Measurements from ENCODE around the gene RNASEL. TPM values are rescaled to one million over a fixed set of nuclear protein-coding genes. Genes with fewer than 3 reads are reported as not detected.

Gene RNASEL
- polyA plus RNA-seq, 1 donor: 16.8 TPM

DNA sequence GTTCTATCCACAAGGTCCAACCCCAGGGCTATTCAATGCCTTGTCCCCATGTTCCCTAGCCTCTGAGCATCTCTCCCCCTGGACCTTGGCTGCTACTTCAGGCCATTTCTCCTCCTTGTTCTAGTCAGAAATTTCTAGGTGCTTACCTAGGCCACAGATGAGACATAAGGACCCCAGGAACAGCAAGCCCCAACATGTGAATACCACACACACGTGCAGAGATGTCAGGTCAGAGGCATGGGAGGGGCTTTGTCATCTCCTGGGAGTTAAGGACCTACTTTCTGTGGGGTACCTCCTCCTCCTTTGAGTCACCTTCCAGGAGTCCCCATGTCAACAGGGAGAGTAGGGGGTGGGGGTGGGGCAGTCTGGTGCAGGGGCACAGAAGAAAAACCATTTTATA is 22.3 kb upstream of the RNASEL start:
- no peaks in the 10 kb centered on the region for H3K36me3 ChIP-seq (ENCODE audit: control insufficient read depth, insufficient read depth, low read length)
- peaks cover 71% of the 10 kb centered on the region for H3K27me3 ChIP-seq (ENCODE audit: control insufficient read depth, insufficient read depth, low read length)
- no peak for DNase-seq
- H3K27ac ChIP-seq (ENCODE audit: low read length): no peak overlapping the region
- peaks cover 4% of the 10 kb centered on the region for H3K9me3 ChIP-seq (ENCODE audit: control insufficient read depth, low read depth, low read length)
- peaks cover 17% of the 10 kb centered on the region for H3K4me1 ChIP-seq (ENCODE audit: control insufficient read depth, insufficient read depth, low read length)
- no CpG with 5 or more reads among the region's 1 CpG for WGBS (ENCODE audit: insufficient coverage, low lambda C conversion rate)
- H3K4me3 ChIP-seq (ENCODE audit: low read length): no peak overlapping the region

DNA sequence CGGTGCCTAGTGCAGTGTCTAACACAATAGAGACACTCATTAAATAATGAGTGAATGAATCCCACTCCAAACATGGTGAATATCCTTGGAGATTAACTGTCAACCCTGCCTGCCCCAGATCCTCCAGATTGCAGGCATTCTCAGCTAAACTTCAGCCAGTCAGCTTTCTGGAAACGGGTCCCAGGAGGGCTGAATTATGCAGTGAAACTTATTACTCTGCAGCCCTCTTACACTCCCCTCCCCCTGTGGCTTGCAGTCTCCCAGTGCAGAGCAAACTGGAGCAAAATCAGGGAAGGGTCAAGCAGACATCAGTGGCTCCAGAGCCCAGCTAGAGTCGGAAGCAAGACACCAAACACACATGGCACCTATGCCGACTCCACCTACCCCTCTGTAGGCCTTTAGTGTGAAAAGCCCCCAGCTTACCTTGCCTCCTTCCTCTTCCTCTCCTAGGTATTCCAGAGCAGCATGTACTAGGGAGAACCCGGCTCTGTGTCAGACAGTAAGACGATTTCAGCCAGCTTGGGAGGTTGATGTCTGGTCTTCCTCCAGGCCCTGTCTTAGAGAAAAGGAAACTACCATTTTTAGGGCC is 21.6 kb upstream of the RNASEL start:
- DNase-seq: no peak
- no CpG with 5 or more reads among the region's 6 CpGs for WGBS (ENCODE audit: insufficient coverage, low lambda C conversion rate)
- no peak overlapping the region for H3K4me3 ChIP-seq (ENCODE audit: low read length)
- peaks cover 13% of the 10 kb centered on the region for H3K4me1 ChIP-seq (ENCODE audit: control insufficient read depth, insufficient read depth, low read length)
- peaks cover 66% of the 10 kb centered on the region for H3K27me3 ChIP-seq (ENCODE audit: control insufficient read depth, insufficient read depth, low read length)
- H3K36me3 ChIP-seq (ENCODE audit: control insufficient read depth, insufficient read depth, low read length): no peaks in the 10 kb centered on the region
- H3K27ac ChIP-seq (ENCODE audit: low read length): no peak overlapping the region
- peaks cover 4% of the 10 kb centered on the region for H3K9me3 ChIP-seq (ENCODE audit: control insufficient read depth, low read depth, low read length)

DNA sequence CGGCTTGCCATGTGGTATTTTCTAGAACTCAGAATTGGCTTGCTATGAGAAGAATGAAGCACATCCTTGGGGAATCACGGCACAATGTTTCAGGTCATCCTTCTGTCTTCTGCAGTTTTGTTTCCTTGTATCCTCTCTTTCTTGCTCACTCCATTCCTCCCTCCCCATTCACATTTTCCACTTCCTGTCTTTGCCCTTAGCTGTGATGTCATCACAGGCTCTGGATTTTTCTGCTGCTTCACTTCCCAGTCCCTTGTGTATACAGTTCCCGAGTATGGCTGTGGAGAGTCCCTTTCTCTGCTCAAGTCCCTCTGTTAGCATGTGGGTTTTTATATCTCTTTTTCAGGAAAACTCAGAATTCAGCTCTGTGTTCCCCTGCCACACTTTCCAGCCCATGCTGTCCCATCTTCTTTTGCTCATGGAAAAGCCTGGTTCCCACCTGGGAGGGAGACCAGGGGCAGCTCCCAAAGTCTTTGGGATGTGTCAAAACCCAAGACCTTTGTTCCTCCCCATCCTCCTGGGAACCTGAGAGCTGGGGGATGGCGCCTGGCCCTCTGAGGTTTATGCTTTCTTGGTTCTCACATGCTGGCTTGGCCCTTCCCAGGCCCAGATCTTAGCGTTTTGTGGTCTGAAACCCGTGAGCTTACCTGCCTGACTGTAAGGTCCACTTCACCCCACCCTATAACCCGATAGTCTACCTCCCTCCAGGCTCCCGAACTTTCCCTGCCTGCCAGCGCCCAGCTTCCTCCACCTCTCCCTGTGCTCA is 20.0 kb upstream of the RNASEL start:
- Histone ChIP-seq H3K9me3 (ENCODE audit: control insufficient read depth, low read depth, low read length) (no peaks in the 10 kb centered on the region), H3K36me3 (ENCODE audit: control insufficient read depth, insufficient read depth, low read length) (no peaks in the 10 kb centered on the region), H3K27me3 (ENCODE audit: control insufficient read depth, insufficient read depth, low read length) (peaks cover 59% of the 10 kb centered on the region), H3K4me3 (ENCODE audit: low read length) (no peak overlapping the region), H3K4me1 (ENCODE audit: control insufficient read depth, insufficient read depth, low read length) (peaks cover 7% of the 10 kb centered on the region), H3K27ac (ENCODE audit: low read length) (no peak overlapping the region)
- DNase-seq: peak in 1 of 2 donors; percentile 17
- 96% methylated on average over 4 of the region's 9 CpGs for WGBS (ENCODE audit: insufficient coverage, low lambda C conversion rate)

DNA sequence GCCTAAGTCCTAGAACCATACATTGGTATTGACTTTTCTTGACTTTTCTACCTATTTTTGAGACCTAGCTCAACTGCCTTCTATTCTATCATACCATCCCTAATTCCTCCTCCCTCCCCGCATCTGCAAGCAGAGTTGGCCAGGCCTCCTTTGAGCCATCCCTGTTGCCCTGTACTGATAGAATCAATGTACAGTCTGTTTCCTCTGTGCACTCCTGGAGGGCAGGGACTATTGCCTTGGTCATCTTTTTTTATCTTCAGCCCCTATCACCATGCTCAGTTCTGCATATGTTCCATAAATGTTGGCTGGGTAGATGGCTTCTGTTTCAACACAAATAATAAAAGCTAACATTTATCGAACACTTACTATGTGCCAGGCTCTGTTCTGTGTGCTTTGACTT is 19.2 kb upstream of the RNASEL start:
- H3K9me3 ChIP-seq (ENCODE audit: control insufficient read depth, low read depth, low read length): no peaks in the 10 kb centered on the region
- H3K4me1 ChIP-seq (ENCODE audit: control insufficient read depth, insufficient read depth, low read length): peaks cover 11% of the 10 kb centered on the region
- 100% methylated on average over 1 of the region's 2 CpGs for WGBS (ENCODE audit: insufficient coverage, low lambda C conversion rate)
- peaks cover 58% of the 10 kb centered on the region for H3K27me3 ChIP-seq (ENCODE audit: control insufficient read depth, insufficient read depth, low read length)
- H3K36me3 ChIP-seq (ENCODE audit: control insufficient read depth, insufficient read depth, low read length): no peaks in the 10 kb centered on the region
- DNase-seq: no peak
- no peak overlapping the region for H3K27ac ChIP-seq (ENCODE audit: low read length)
- no peak overlapping the region for H3K4me3 ChIP-seq (ENCODE audit: low read length)

DNA sequence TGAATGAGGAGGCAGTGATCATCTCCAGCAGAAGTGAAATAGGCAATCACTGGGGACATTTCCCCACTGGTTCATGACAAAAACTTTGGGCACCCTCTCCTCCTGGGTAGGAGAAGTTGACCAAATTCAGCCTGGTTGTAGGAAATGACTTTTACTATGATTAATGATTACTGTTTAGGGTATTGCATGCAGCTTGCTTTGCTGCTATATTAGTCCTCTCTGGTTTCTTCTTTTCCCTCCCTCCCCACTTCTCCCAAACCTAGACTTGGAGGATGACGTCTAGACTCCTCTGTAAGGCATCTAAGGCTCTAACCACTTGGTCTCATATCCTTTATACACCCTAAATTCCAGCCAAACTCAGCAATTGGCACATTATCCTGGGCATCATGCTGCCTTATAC is 18.5 kb upstream of the RNASEL start:
- H3K27ac ChIP-seq (ENCODE audit: low read length): no peak overlapping the region
- peaks cover 57% of the 10 kb centered on the region for H3K27me3 ChIP-seq (ENCODE audit: control insufficient read depth, insufficient read depth, low read length)
- no peaks in the 10 kb centered on the region for H3K36me3 ChIP-seq (ENCODE audit: control insufficient read depth, insufficient read depth, low read length)
- no peak overlapping the region for H3K4me3 ChIP-seq (ENCODE audit: low read length)
- H3K4me1 ChIP-seq (ENCODE audit: control insufficient read depth, insufficient read depth, low read length): peaks cover 11% of the 10 kb centered on the region
- 100% methylated on average over 1 of the region's 1 CpG for WGBS (ENCODE audit: insufficient coverage, low lambda C conversion rate)
- no peak for DNase-seq
- no peaks in the 10 kb centered on the region for H3K9me3 ChIP-seq (ENCODE audit: control insufficient read depth, low read depth, low read length)

DNA sequence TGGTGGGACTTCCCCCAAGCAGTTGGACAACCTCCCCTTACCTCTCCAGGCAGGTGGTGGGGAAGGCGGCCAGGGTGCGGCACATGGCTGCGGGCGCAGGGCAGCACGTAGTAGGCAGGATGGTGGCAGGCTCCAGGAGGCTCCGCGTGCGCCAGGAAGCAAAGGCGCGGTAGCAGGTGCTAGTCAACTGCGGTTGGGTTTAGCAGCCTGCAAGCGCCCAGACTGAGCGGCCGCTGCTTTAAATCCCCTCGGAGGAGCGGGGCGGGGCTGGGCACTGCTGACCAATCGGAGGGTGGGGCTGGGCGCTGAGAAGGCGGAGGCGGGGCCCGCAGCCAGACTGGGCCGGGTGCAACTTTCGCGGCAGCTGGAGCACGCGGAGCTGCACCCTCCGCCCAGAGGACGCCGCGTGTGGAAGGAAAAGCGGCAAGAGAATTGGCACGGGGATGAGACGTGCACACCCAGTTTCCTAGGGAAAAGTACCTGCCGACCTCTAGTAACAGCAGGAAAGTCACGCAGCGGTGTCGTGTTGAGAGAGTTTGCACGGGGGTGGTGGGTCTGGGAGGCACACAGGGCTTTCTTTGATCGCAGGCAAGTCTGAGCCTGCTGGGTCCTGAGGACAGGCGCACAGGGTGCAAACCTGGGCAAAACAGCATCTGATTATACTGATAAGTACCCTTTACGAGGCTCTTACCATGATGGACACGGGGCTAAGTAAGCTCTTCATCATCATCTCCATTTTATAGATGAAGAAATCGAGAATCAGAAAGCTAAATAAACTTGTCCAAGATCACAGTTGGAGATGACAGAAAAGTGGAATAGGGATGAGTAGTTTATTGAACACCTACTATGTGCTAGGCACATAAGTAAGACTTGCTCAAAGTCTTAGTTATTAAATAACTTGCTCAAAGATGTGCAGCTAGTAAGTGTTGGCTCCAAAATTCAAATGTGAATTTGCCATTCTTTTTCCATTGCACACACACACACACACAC is 15.4 kb upstream of the RNASEL start, which contains the start of gene RGS16:
Gene RGS16, minus strand, starts transcription at position 215 of the 990 bp plus-strand sequence. Its CDS starts 130 bp downstream, at position 85.
- H3K36me3 ChIP-seq (ENCODE audit: control insufficient read depth, insufficient read depth, low read length): no peaks in the 10 kb centered on the region
- peak; percentile 79 to 90 for DNase-seq
- no CpG with 5 or more reads among the region's 44 CpGs for WGBS (ENCODE audit: insufficient coverage, low lambda C conversion rate)
- H3K9me3 ChIP-seq (ENCODE audit: control insufficient read depth, low read depth, low read length): no peaks in the 10 kb centered on the region
- H3K27ac ChIP-seq (ENCODE audit: low read length): no peak within 1 kb of the TSS
- H3K4me1 ChIP-seq (ENCODE audit: control insufficient read depth, insufficient read depth, low read length): peaks cover 11% of the 10 kb centered on the region
- H3K27me3 ChIP-seq (ENCODE audit: control insufficient read depth, insufficient read depth, low read length): peaks cover 39% of the 10 kb centered on the region
- H3K4me3 ChIP-seq (ENCODE audit: low read length): peak within 1 kb of the TSS; percentile 36

DNA sequence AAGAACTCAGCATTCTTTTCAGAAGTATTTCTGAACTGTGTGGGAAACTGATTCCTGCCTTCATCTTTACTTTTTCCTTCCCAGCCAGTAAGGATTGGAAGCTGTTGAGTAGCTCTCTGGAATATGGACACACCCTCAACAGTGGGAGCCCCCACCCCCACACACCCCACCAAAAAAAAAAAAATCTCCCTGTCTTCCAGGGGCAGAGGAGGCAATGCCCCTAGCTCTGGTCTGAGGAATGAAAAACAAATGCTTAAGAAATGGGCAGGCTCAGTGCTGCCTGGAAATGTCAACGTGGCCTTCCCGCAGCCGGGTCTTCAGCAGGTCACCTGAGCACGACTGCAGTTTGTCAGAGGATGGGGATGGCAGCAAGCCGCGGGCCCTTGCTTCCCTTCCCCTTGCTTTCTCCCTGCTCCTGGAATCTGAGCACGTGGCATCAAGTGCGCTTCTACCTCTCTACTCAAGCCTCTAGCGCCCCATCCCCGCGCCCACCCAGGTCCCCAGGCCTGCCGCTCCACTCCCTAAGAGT is 14.7 kb upstream of the RNASEL start:
- no peak for DNase-seq

DNA sequence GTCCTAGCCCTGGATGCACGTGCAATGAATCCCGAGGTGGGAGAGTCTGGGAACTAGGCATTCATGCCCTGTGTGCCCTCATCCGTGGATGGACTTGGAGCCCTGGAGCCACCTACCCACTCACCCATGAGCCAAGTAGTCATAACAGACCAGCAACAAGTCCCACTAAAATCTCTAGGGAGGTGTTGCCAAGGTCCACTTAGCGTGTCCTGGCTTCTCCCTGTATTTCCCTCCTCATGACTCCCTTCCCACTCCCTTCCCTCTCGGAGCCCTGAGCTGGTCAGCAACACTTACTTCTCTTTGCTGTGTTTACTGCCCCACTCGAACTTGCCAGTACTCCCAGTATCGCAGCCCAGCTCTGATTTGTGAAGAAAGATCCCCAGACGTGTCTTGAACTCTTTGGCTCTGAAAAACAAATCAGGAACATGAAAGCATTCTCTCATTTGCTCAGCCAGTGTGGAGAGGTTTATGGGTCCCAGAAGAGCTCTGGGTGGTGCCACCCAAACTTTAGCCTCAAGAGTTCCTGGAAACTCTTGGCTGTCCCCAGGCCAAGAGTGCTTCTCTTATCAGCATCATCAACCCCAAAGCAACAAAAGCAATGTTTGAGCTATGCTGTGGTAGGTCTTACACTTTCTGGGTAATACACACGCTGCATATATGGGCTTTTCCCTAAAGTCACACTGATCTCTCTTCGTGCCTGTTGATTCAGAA is 14.0 kb upstream of the RNASEL start:
- peaks cover 11% of the 10 kb centered on the region for H3K4me1 ChIP-seq (ENCODE audit: control insufficient read depth, insufficient read depth, low read length)
- no peak for DNase-seq

More for the DNA sequence above, 14.7 kb upstream of the RNASEL start:
- H3K9me3 ChIP-seq (ENCODE audit: control insufficient read depth, low read depth, low read length): no peaks in the 10 kb centered on the region
- no peak overlapping the region for H3K27ac ChIP-seq (ENCODE audit: low read length)
- peaks cover 33% of the 10 kb centered on the region for H3K27me3 ChIP-seq (ENCODE audit: control insufficient read depth, insufficient read depth, low read length)
- no peaks in the 10 kb centered on the region for H3K36me3 ChIP-seq (ENCODE audit: control insufficient read depth, insufficient read depth, low read length)
- peaks cover 11% of the 10 kb centered on the region for H3K4me1 ChIP-seq (ENCODE audit: control insufficient read depth, insufficient read depth, low read length)
- WGBS (ENCODE audit: insufficient coverage, low lambda C conversion rate): no CpG with 5 or more reads among the region's 12 CpGs
- peak overlapping the region; percentile 36 for H3K4me3 ChIP-seq (ENCODE audit: low read length)

DNA sequence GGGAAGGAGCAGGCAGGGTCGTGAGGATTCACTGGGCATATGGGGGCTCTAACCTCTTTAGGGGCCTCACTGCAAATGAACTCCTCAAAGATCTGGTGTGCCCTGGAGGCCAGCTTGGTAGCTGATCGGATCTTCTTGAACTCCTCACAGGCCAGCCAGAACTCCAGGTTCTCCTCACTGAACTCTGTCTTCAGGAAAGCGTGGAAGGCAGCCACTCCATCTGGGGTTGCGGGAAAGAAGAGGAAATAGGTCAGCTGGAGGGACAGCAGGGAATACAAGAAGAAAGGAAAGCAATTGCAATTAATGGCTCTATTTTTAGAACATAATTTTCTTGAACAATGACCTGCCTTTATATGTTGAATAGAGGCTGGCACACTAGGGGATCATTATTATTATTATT is 12.9 kb upstream of the RNASEL start:
- H3K4me3 ChIP-seq (ENCODE audit: low read length): no peak overlapping the region
- H3K36me3 ChIP-seq (ENCODE audit: control insufficient read depth, insufficient read depth, low read length): no peaks in the 10 kb centered on the region
- DNase-seq: no peak
- no peak overlapping the region for H3K27ac ChIP-seq (ENCODE audit: low read length)
- H3K27me3 ChIP-seq (ENCODE audit: control insufficient read depth, insufficient read depth, low read length): peaks cover 25% of the 10 kb centered on the region
- no peaks in the 10 kb centered on the region for H3K9me3 ChIP-seq (ENCODE audit: control insufficient read depth, low read depth, low read length)
- 79% methylated on average over 2 of the region's 4 CpGs for whole genome bisulfite sequencing (ENCODE audit: insufficient coverage, low lambda C conversion rate)
- peaks cover 11% of the 10 kb centered on the region for H3K4me1 ChIP-seq (ENCODE audit: control insufficient read depth, insufficient read depth, low read length)

More for the DNA sequence above, 14.0 kb upstream of the RNASEL start:
- H3K9me3 ChIP-seq (ENCODE audit: control insufficient read depth, low read depth, low read length): no peaks in the 10 kb centered on the region
- H3K27me3 ChIP-seq (ENCODE audit: control insufficient read depth, insufficient read depth, low read length): peaks cover 32% of the 10 kb centered on the region
- H3K27ac ChIP-seq (ENCODE audit: low read length): no peak overlapping the region
- WGBS (ENCODE audit: insufficient coverage, low lambda C conversion rate): 90% methylated on average over 2 of the region's 10 CpGs
- H3K4me3 ChIP-seq (ENCODE audit: low read length): no peak overlapping the region
- H3K36me3 ChIP-seq (ENCODE audit: control insufficient read depth, insufficient read depth, low read length): no peaks in the 10 kb centered on the region
